Thyroid gland (tissue), 4 donors: ENCODE results near the gene PLEKHO2. TPM values are rescaled to one million over a fixed set of nuclear protein-coding genes. Genes with fewer than 3 reads are reported as not detected.
A peak's percentile ranks its signal among the peaks of the same experiment; 100 is the strongest.
"Not testable (repeated sequence)": the region's sequence is repeated elsewhere in the genome, so short reads cannot be mapped to it uniquely, and the experiment has no call there.

Experiments used
- DNase-seq, 2 donors: peaks; one replicate each; pipeline ENCODE4 v3.0.0-alpha.2; 2019
- H3K27ac ChIP-seq, 3 donors: fragments of 200-600 bp; sonication (generic); 1 replicate in 2 of 3; 2 replicates in 1 of 3; pipeline ENCODE4 v1.5.1; 2016 to 2019; ENCODE audit warnings: mild to moderate bottlenecking in 1 of 3, moderate library complexity in 1 of 3
- H3K27me3 ChIP-seq: fragments of 200-600 bp; sonication (generic); one replicate; pipeline ENCODE4 v1.5.1; 2019
- H3K36me3 ChIP-seq, 2 donors: fragments of 200-600 bp; sonication (generic); one replicate each; pipeline ENCODE4 v1.5.1; 2016 to 2019
- H3K4me1 ChIP-seq, 2 donors: fragments of 200-600 bp; sonication (generic); one replicate each; pipeline ENCODE4 v1.5.1; 2017 to 2019
- H3K4me3 ChIP-seq, 3 donors: fragments of 200-600 bp; sonication (generic); replicated peaks in 1 of 3; 1 replicate in 2 of 3; 2 replicates in 1 of 3; pipeline ENCODE4 v1.5.1; 2016; ENCODE audit warnings: mild to moderate bottlenecking in 1 of 3
- H3K9me3 ChIP-seq: fragments of 200-600 bp; sonication (generic); one replicate; pipeline ENCODE4 v1.5.1; 2017
- POLR2A ChIP-seq, 2 donors: fragments of 450-650 bp; IDR thresholded peaks; one replicate each; pipeline ENCODE4 v1.6.1; 2017; ENCODE audit warnings: antibody characterized with exemption in 2 of 2, mild to moderate bottlenecking in 2 of 2, moderate library complexity in 1 of 2
- WGBS, 2 donors: methylation state at CpG; one replicate each; pipeline ENCODE4 v1.1.5; 2017; 5-methylcytosine and 5-hydroxymethylcytosine counted together
- intact Hi-C: fragments of 100-400 bp; cut with DNase I; formaldehyde crosslinking; loops from one replicate; pipeline ENCODE4 v1.15.1; 2023
- total RNA-seq, 4 donors: library from RNA; depleted of rRNA; stranded (reverse); fragments of >200 nt; gene quantifications; one replicate each; pipeline ENCODE4 v1.2.3, GENCODE V29; 2016
- TF ChIP-seq, protein P1 (sequence below), 6 experiments: fragments of 200-600 bp in 3 of 6; fragments of 450-650 bp in 3 of 6; sonication (generic) in 3 of 6; IDR thresholded peaks; one replicate each; pipeline ENCODE4 v1.5.1; 2016 to 2019; ENCODE audit warnings: antibody characterized with exemption in 6 of 6, mild to moderate bottlenecking in 2 of 6, inconsistent platforms in 1 of 6, moderate library complexity in 1 of 6

Gene PLEKHO2, protein sequence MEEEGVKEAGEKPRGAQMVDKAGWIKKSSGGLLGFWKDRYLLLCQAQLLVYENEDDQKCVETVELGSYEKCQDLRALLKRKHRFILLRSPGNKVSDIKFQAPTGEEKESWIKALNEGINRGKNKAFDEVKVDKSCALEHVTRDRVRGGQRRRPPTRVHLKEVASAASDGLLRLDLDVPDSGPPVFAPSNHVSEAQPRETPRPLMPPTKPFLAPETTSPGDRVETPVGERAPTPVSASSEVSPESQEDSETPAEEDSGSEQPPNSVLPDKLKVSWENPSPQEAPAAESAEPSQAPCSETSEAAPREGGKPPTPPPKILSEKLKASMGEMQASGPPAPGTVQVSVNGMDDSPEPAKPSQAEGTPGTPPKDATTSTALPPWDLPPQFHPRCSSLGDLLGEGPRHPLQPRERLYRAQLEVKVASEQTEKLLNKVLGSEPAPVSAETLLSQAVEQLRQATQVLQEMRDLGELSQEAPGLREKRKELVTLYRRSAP
- total RNA-seq, result 10 to 100 TPM; 31.3 to 53.6 (median 46.1) TPM

DNA sequence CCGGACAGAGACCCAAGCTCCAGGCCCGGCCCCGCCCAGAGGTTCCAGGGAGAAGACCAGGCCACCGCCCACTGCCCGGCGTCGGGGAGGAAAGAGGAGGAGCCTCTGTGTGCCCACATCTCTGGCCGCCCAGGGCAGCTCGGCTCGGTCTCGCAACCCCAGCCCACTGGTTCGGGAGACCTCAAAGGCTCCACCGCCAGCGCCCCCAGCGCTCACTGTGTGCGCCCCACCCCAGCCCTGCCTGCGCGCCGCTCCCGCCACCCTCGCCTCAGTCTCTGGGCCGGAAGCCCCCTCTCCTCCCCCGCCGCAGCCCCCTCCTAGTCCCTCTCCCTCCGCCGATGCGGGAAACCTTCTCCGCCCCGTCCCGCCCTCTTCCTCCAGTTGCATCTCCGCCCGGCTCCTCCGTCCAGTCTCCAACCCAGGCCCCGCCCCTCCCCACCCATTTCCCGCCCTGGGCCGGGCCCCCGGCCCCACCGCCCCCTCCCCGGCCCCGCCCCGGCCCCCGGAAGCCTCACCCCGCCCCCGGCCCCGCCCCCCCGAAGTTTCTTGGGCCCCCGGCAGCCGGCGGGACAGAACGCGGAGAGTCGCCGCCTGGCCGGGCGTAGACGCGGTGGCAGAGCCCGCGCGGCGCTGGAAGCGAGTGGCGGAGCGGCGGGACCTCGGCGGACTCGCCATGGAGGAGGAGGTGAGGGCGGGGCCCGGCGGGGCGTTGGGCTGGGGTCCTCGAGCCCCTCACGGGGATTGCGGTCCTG lies at the start of gene PLEKHO2:
Gene PLEKHO2, plus strand, starts transcription at position 572 of the 752 bp plus-strand sequence. Its CDS starts 102 bp downstream, at position 674.
- WGBS, 2 donors, result 2% methylated on average over 10 to 13 of the region's 75 CpGs
- peaks cover 41 to 42% of the 10 kb centered on the region in 2 donors for H3K4me1 ChIP-seq

DNA sequence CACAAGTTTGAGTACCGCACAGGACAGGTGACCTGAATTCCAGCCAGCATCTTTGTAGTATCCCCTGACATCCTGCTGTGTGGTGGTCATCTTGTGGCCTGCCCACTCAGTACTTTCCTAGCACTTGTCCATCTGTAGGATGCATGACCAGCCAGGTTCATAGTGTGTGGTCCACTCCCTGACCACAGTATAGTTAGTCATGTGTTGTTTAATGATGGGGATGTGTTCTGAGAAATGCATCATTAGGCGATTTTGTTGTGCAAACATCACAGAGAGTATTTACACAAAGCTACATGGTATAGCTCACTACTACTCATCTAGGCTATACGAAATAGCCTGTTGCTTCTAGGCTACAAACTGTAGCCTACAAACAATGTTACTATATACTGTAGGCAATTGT lies 49.4 kb upstream of the PLEKHO2 start:
- no peak for TF ChIP-seq POLR2A (IDR thresholded peaks at IDR 0.05)
- TF ChIP-seq, protein P1, sequence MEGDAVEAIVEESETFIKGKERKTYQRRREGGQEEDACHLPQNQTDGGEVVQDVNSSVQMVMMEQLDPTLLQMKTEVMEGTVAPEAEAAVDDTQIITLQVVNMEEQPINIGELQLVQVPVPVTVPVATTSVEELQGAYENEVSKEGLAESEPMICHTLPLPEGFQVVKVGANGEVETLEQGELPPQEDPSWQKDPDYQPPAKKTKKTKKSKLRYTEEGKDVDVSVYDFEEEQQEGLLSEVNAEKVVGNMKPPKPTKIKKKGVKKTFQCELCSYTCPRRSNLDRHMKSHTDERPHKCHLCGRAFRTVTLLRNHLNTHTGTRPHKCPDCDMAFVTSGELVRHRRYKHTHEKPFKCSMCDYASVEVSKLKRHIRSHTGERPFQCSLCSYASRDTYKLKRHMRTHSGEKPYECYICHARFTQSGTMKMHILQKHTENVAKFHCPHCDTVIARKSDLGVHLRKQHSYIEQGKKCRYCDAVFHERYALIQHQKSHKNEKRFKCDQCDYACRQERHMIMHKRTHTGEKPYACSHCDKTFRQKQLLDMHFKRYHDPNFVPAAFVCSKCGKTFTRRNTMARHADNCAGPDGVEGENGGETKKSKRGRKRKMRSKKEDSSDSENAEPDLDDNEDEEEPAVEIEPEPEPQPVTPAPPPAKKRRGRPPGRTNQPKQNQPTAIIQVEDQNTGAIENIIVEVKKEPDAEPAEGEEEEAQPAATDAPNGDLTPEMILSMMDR (IDR thresholded peaks at IDR 0.05), result no peak
- H3K27me3 ChIP-seq, result no peaks in the 10 kb centered on the region
- no peaks in the 10 kb centered on the region for H3K9me3 ChIP-seq
- no peak overlapping the region for H3K27ac ChIP-seq
- no peak overlapping the region for H3K4me3 ChIP-seq
- no peaks in the 10 kb centered on the region for H3K36me3 ChIP-seq
- intact Hi-C loops, result no loop called here
- no peak for DNase-seq
- 92 to 95% methylated on average over 3 of the region's 3 CpGs for WGBS, 2 donors
- H3K4me1 ChIP-seq, result peaks cover 0 to 6% of the 10 kb centered on the region in 2 donors

More for the DNA sequence above, at the start of gene PLEKHO2:
- intact Hi-C loops, result loop anchor here (10.0 kb wide), 1 partner anchor 143 kb away; the partner anchor contains the start of gene SPG21
- Histone ChIP-seq H3K9me3 (no peaks in the 10 kb centered on the region), H3K27me3 (no peaks in the 10 kb centered on the region), H3K36me3 (no peaks in the 10 kb centered on the region), H3K27ac (peak within 1 kb of the TSS; percentile 81 to 95 (median 93)), H3K4me3 (peak within 1 kb of the TSS; percentile 88 to 97 (median 97))
- TF ChIP-seq POLR2A (IDR thresholded peaks at IDR 0.05), result peak; percentile 59 to 80
- TF ChIP-seq, protein P1 (IDR thresholded peaks at IDR 0.05), result no peak
- DNase-seq, result peak; percentile 96 to 97

DNA sequence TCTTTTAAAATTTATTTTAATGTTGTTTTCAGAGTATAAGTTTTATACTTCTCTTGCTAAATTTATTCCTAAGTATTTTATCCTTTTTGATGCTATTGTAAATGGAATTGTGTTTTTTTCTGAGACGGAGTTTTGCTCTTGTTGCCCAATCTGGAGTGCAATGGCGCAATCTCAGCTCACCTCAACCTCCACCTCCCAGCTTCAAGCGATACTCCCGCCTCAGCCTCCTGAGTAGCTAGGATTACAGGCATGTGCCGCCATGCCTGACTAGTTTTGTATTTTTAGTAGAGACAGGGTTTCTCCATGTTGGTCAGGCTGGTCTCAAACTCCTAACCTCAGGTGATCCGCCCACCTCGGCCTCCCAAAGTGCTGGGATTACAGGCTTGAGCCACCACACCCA lies 46.4 kb upstream of the PLEKHO2 start:
- H3K4me1 ChIP-seq, H3K27me3 ChIP-seq, H3K36me3 ChIP-seq, H3K9me3 ChIP-seq, intact Hi-C loops, H3K4me3 ChIP-seq: not testable (repeated sequence)
- 79 to 80% methylated on average over 7 of the region's 7 CpGs for WGBS, 2 donors
- H3K27ac ChIP-seq, result peak overlapping the region in 1 of 3 donors; percentile 45
- DNase-seq, result peak in 1 of 2 donors; percentile 12

DNA sequence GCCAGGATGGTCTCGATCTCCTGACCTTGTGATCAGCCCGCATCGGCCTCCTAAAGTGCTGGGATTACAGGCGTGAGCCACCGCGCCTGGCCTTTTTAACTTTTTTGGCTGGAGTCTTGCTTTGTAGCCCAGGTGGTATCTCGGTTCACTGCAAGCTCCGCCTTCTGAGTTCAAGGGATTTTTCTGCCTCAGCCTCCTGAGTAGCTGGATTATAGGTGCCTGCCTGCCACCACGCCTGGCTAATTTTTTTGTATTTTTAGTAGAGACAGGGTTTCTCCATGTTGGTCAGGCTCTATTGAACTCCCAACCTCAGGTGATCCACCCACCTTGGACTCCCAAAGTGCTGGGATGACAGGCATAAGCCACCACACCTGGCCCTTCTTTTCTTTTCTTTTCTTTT lies 45.8 kb upstream of the PLEKHO2 start:
- H3K4me3 ChIP-seq, H3K36me3 ChIP-seq, intact Hi-C loops, H3K9me3 ChIP-seq, H3K4me1 ChIP-seq, H3K27me3 ChIP-seq: not testable (repeated sequence)
- peak; percentile 59 to 64 for DNase-seq
- WGBS, 2 donors, result 62 to 69% methylated on average over 9 of the region's 9 CpGs
- peak overlapping the region in 1 of 3 donors; percentile 56 for H3K27ac ChIP-seq

DNA sequence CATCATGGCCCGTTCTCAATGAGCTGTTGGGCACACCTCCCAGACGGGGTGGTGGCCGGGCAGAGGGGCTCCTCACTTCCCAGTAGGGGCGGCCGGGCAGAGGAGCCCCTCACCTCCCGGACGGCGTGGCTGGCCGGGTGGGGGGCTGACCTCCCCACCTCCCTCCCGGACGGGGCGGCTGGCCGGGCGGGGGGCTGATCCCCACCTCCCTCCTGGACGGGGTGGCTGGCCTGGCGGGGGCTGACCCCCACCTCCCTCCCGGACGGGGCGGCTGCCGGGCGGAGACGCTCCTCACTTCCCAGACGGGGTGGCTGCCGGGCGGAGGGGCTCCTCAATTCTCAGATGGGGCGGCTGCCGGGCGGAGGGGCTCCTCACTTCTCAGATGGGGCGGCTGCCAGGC lies 42.8 kb upstream of the PLEKHO2 start:
- DNase-seq, H3K9me3 ChIP-seq, H3K27me3 ChIP-seq, H3K36me3 ChIP-seq, H3K4me3 ChIP-seq, H3K27ac ChIP-seq, intact Hi-C loops: not testable (repeated sequence)
- peaks cover 0 to 14% of the 10 kb centered on the region in 2 donors for H3K4me1 ChIP-seq
- 100% methylated on average over 1 of the region's 29 CpGs; no CpG with 5 or more reads in 1 of the 2 donors for WGBS, 2 donors

DNA sequence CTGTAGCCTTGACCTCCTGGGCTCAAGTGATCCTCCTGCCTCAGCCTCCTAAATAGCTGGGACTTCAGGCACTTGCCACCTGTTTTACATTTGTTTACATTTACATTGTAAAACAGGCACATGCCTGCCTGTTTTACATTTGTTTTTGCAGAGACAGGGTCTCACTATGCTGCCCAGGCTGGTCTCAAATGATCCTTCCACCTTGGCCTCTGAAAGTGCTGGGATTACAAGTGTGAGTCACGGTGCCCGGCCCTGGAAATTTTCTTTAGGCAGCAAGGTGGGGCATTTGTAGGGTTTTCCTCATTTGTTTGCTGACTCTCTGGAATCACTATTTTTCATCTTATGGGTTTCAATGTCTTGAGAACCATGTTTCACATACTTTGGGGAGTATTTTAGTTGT lies 41.2 kb upstream of the PLEKHO2 start:
- Histone ChIP-seq H3K4me3 (no peak overlapping the region), H3K27me3 (no peaks in the 10 kb centered on the region), H3K4me1 (peaks cover 0 to 14% of the 10 kb centered on the region in 2 donors), H3K27ac (no peak overlapping the region), H3K36me3 (no peaks in the 10 kb centered on the region), H3K9me3 (no peaks in the 10 kb centered on the region)
- DNase-seq, result no peak
- WGBS, 2 donors, result 97 to 98% methylated on average over 2 of the region's 2 CpGs
- TF ChIP-seq POLR2A (IDR thresholded peaks at IDR 0.05), result no peak
- TF ChIP-seq, protein P1 (IDR thresholded peaks at IDR 0.05), result no peak
- intact Hi-C loops, result no loop called here
